HL-60 (cell line): ENCODE measurements around the gene LRRC8C.

Source experiments
- CTCF ChIP-seq: IDR thresholded peaks from one replicate; pipeline ENCODE4 v1.5.1; 2011; ENCODE audit warnings: low read length, control low read depth, inconsistent platforms; ENCODE audit not compliant: insufficient read depth
- POLR2AphosphoS5 ChIP-seq: IDR thresholded peaks from 2 replicates; pipeline ENCODE4 v1.6.1; 2012; ENCODE audit warnings: low read depth
- REST ChIP-seq: IDR thresholded peaks from 2 replicates; pipeline ENCODE4 v1.6.1; 2012; ENCODE audit warnings: low read depth; ENCODE audit not compliant: insufficient replicate concordance
- SPI1 ChIP-seq: IDR thresholded peaks from 2 replicates; pipeline ENCODE4 v1.6.1; 2012; ENCODE audit warnings: low read depth, mild to moderate bottlenecking, borderline replicate concordance

- TF ChIP-seq CTCF (no peak), REST (no peak), POLR2AphosphoS5 (no peak), SPI1 (no peak)
These were observed 77.7 kb downstream of the LRRC8C start for GRCh38 chr1:89710498-89711139.
